K562 (cell line): ENCODE measurements around the gene USH1G. TPM values are rescaled to one million over a fixed set of nuclear protein-coding genes. Genes with fewer than 3 reads are reported as not detected.

Source experiments
- CAMTA2 ChIP-seq: fragments of 250-450 bp; sonication (Bioruptor Pico); conservative IDR thresholded peaks from 2 replicates; pipeline ENCODE4 v1.5.1; 2022
- CHD2 ChIP-seq: IDR thresholded peaks from 2 replicates; pipeline ENCODE4 v1.6.1; 2011; ENCODE audit warnings: low read depth, low read length
- CREM ChIP-seq: IDR thresholded peaks from 2 replicates; pipeline ENCODE4 v1.6.1; 2014; ENCODE audit warnings: antibody characterized with exemption, low read depth
- ELF1 ChIP-seq: fragments of 200-800 bp; sonication (Bioruptor generic); IDR thresholded peaks from 2 replicates; pipeline ENCODE4 v1.6.1; 2016; ENCODE audit warnings: missing genetic modification characterization, missing compliant biosample characterization
- EP400 ChIP-seq: fragments of 450-650 bp; IDR thresholded peaks from 2 replicates; pipeline ENCODE4 v1.6.1; 2017; ENCODE audit warnings: antibody characterized with exemption, mild to moderate bottlenecking, moderate library complexity
- FOXK2 ChIP-seq, 2 experiments: fragments of 450-650 bp; IDR thresholded peaks in 1 of 2; conservative IDR thresholded peaks in 1 of 2; 2 replicates each; pipeline ENCODE4 v1.6.1; 2016; ENCODE audit warnings: low read depth in 2 of 2, mild to moderate bottlenecking in 1 of 2
- HMGN3 ChIP-seq: IDR thresholded peaks from 2 replicates; pipeline ENCODE4 v1.6.1; 2011; ENCODE audit warnings: borderline replicate concordance, low read depth, mild to moderate bottlenecking, mixed read lengths, low read length; ENCODE audit not compliant: insufficient read length; ENCODE audit errors: extremely low read depth
- NELFE ChIP-seq: IDR thresholded peaks from 2 replicates; pipeline ENCODE4 v1.6.1; 2011; ENCODE audit warnings: mild to moderate bottlenecking; ENCODE audit not compliant: insufficient read depth, insufficient read length
- RCOR1 ChIP-seq, 2 experiments: IDR thresholded peaks; 2 replicates each; pipeline ENCODE4 v1.6.1; 2012; ENCODE audit warnings: low read depth in 2 of 2, low read length in 2 of 2, borderline replicate concordance in 1 of 2, improper control_type of control experiment in 1 of 2
- RERE ChIP-seq: sonication (generic); formaldehyde crosslinking; IDR thresholded peaks from 2 replicates; pipeline ENCODE4 v1.8.0; 2023; ENCODE audit warnings: missing genetic modification reagents, mild to moderate bottlenecking, borderline replicate concordance
- SNIP1 ChIP-seq: fragments of 450-650 bp; IDR thresholded peaks from 2 replicates; pipeline ENCODE4 v1.7.1; 2017; ENCODE audit warnings: low read depth, mild to moderate bottlenecking
- SP1 ChIP-seq: sonication (generic); formaldehyde crosslinking; IDR thresholded peaks from 2 replicates; pipeline ENCODE4 v1.8.1; 2022; ENCODE audit warnings: mild to moderate bottlenecking, missing genetic modification reagents
- TFAM ChIP-seq: fragments of 250-450 bp; sonication (Bioruptor Pico); conservative IDR thresholded peaks from 2 replicates; pipeline ENCODE4 v1.5.0; 2021; ENCODE audit warnings: mild to moderate bottlenecking, moderate library complexity
- U2AF1 ChIP-seq: fragments of 200-400 bp; formaldehyde crosslinking; optimal IDR thresholded peaks from 2 replicates; pipeline ENCODE3; 2017; ENCODE audit warnings: mild to moderate bottlenecking, low read depth, low read length, moderate library complexity
- ZC3H4 ChIP-seq: sonication (generic); formaldehyde crosslinking; IDR thresholded peaks from 2 replicates; pipeline ENCODE4 v1.9.0; 2021; ENCODE audit warnings: missing genetic modification reagents, borderline replicate concordance
- ZNF197 ChIP-seq: fragments of 200-800 bp; sonication (Bioruptor generic); IDR thresholded peaks from 2 replicates; pipeline ENCODE4 v1.6.1; 2016; ENCODE audit warnings: low read depth, missing genetic modification characterization, missing compliant biosample characterization
- ZNF57 ChIP-seq: fragments of 450-650 bp; formaldehyde crosslinking; IDR thresholded peaks from 2 replicates; pipeline ENCODE4 v1.4.0; 2020; ENCODE audit warnings: mild to moderate bottlenecking, moderate library complexity
- ZNF695 ChIP-seq: fragments of 450-650 bp; formaldehyde crosslinking; IDR thresholded peaks from 2 replicates; pipeline ENCODE4 v1.4.0; 2020; ENCODE audit warnings: mild to moderate bottlenecking, moderate library complexity
- polyA plus RNA-seq, 8 experiments: library from polyadenylated mRNA; depleted of rRNA in 4 of 8; stranded (reverse) in 5 of 8; unstranded in 3 of 8; fragments of >200 nt; fragmentation: Nextera tagmentation in 2 of 8; fragmentation: Illumina TruSeq in 1 of 8; extraction: Ambion mirVana in 2 of 8; extraction: Trizol in 1 of 8; gene quantifications; 2 replicates each; pipeline versions ENCODE4 v1.2.1 to v1.2.3, GENCODE V29; 2011 to 2014; ENCODE audit warnings: inconsistent platforms in 1 of 8, missing spikeins in 1 of 8
- total RNA-seq, 7 experiments: library from RNA; depleted of rRNA in 6 of 7; stranded (reverse); fragments of >200 nt in 6 of 7; fragmentation: Illumina TruSeq in 2 of 7; extraction: Trizol in 2 of 7; gene quantifications; 2 replicates each; pipeline versions ENCODE4 v1.2.1 to v1.2.3, GENCODE V29; 2011 to 2021; ENCODE audit warnings: low replicate concordance in 1 of 7
- TF ChIP-seq, protein P1 (sequence below): sonication (generic); formaldehyde crosslinking; IDR thresholded peaks from 2 replicates; pipeline ENCODE4 v1.8.0; 2022; ENCODE audit warnings: mild to moderate bottlenecking, missing genetic modification reagents

The USH1G gene
- total and polyA plus RNA-seq, 9 of the 15 experiments (the other 6 are each of a cell fraction or from before 2014, with no cell fraction given): 0.22 to 1.00 (median 0.64) TPM; not detected in 2

DNA sequence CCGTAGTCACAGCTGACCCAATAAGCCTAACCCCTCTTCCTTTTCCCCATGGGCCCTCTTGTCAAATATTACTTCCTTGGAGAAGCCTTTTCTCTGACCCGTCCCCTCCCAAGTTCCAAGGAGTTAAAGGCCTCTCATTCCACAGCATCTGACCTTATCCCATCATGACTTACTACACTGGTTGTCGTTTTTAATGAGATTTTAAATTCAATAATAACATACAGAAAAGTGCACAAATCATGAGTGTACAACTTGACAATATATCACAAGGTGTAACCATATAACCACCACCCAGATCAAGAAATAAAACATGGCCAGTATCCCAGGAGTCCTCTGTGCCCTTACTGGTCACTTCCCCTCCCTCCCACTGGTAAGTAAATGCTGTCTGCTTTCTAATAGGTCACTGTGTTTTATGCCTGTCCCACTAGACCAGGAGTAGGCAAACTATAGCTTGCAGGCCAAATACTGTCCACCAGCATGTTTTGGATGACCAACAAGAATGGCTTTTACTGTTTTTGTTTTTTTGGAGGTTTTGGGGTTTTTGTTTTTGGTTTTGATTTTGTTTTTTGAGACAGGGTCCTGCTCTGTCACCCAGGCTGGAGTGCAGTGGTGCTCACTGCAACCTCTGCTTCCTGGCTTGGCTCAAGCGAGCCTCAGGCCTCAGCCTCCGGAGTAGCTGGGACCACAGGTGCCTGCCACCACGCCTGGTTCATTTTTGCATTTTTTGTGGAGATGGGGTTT lies 49.0 kb downstream of the USH1G start (continued):
- TF ChIP-seq, protein P1, sequence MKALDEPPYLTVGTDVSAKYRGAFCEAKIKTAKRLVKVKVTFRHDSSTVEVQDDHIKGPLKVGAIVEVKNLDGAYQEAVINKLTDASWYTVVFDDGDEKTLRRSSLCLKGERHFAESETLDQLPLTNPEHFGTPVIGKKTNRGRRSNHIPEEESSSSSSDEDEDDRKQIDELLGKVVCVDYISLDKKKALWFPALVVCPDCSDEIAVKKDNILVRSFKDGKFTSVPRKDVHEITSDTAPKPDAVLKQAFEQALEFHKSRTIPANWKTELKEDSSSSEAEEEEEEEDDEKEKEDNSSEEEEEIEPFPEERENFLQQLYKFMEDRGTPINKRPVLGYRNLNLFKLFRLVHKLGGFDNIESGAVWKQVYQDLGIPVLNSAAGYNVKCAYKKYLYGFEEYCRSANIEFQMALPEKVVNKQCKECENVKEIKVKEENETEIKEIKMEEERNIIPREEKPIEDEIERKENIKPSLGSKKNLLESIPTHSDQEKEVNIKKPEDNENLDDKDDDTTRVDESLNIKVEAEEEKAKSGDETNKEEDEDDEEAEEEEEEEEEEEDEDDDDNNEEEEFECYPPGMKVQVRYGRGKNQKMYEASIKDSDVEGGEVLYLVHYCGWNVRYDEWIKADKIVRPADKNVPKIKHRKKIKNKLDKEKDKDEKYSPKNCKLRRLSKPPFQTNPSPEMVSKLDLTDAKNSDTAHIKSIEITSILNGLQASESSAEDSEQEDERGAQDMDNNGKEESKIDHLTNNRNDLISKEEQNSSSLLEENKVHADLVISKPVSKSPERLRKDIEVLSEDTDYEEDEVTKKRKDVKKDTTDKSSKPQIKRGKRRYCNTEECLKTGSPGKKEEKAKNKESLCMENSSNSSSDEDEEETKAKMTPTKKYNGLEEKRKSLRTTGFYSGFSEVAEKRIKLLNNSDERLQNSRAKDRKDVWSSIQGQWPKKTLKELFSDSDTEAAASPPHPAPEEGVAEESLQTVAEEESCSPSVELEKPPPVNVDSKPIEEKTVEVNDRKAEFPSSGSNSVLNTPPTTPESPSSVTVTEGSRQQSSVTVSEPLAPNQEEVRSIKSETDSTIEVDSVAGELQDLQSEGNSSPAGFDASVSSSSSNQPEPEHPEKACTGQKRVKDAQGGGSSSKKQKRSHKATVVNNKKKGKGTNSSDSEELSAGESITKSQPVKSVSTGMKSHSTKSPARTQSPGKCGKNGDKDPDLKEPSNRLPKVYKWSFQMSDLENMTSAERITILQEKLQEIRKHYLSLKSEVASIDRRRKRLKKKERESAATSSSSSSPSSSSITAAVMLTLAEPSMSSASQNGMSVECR (CRISPR knock-in tag): no peak
- TF ChIP-seq U2AF1 (no peak), SNIP1 (no peak), TFAM (CRISPR knock-in tag) (no peak), ZNF197 (CRISPR knock-in tag) (no peak), SP1 (CRISPR knock-in tag) (no peak), HMGN3 (no peak), CREM (no peak), RERE (CRISPR knock-in tag) (no peak), ELF1 (tag) (no peak), CAMTA2 (CRISPR knock-in tag) (no peak), ZC3H4 (CRISPR knock-in tag) (no peak), FOXK2 (conservative IDR thresholded peaks at IDR 0.05 in 1 of 2, IDR thresholded peaks at IDR 0.05 in 1 of 2; ENCODE audit: low read depth in 2 of 2) (peak; percentile 21 to 49; a peak in 1 of 4 replicates), ZNF57 (CRISPR knock-in tag) (no peak), NELFE (no peak), RCOR1 (IDR thresholded peaks at IDR 0.05; ENCODE audit: borderline replicate concordance in 1 of 2, low read depth in 2 of 2, low read length in 2 of 2) (no peak), ZNF695 (CRISPR knock-in tag) (no peak), EP400 (no peak), CHD2 (no peak)
